Caco-2 (cell line): ENCODE results near the gene FAM43A. TPM values are rescaled to one million over a fixed set of nuclear protein-coding genes. Genes with fewer than 3 reads are reported as not detected.
A peak's percentile ranks its signal among the peaks of the same experiment; 100 is the strongest.

Source experiments
- BruUV-seq: library from RNA; stranded (reverse); fragments of 400-500 nt; replicated peaks from 2 replicates; lab custom pipeline; 2021; lab: Mats Ljungman, UMichigan
- CTCF ChIA-PET: fragments of 300-600 bp; sonication (Branson Sonifier 250); formaldehyde crosslinking; loops from one replicate; lab custom pipeline; 2022; ENCODE audit warnings: antibody characterized with exemption; lab: Charles Lee
- POLR2A ChIA-PET: fragments of 300-600 bp; sonication (Branson Sonifier 250); formaldehyde crosslinking; loops from one replicate; lab custom pipeline; 2022; ENCODE audit warnings: antibody characterized with exemption; lab: Charles Lee
- DNase-seq, 2 experiments: peaks; one replicate each; pipeline versions ENCODE4 v3.0.0 to v3.0.0-alpha.2; 2020 to 2022
- H3K27me3 ChIP-seq: replicated peaks from 2 replicates; pipeline ENCODE4 v1.6.0; 2011; ENCODE audit warnings: low read length; ENCODE audit not compliant: control insufficient read depth, insufficient read depth
- H3K36me3 ChIP-seq: 2 replicates; pipeline ENCODE4 v1.5.1; 2011; ENCODE audit warnings: low read length; ENCODE audit not compliant: control insufficient read depth, insufficient read depth
- H3K4me1 ChIP-seq: fragments of 250-450 bp; sonication (Bioruptor Pico); 2 replicates; pipeline ENCODE4 v1.5.1; 2020; ENCODE audit warnings: mild to moderate bottlenecking
- H3K4me3 ChIP-seq: 2 replicates; pipeline ENCODE4 v1.5.1; 2011; ENCODE audit warnings: low read depth, mild to moderate bottlenecking, control low read depth, low read length
- H3K9me3 ChIP-seq: fragments of 250-450 bp; sonication (Bioruptor Pico); 2 replicates; pipeline ENCODE4 v1.5.1; 2020; ENCODE audit warnings: mild to moderate bottlenecking, moderate library complexity
- H3K27ac Mint-ChIP-seq: one replicate; pipeline ENCODE4 v1.8.0; 2022; ENCODE audit warnings: mixed read lengths; ENCODE audit not compliant: unreplicated experiment
- H3K27me3 Mint-ChIP-seq: one replicate; pipeline ENCODE4 v1.8.0; 2022; ENCODE audit warnings: mixed read lengths; ENCODE audit not compliant: insufficient read depth, unreplicated experiment
- H3K36me3 Mint-ChIP-seq: one replicate; pipeline ENCODE4 v1.8.0; 2022; ENCODE audit warnings: mild to moderate bottlenecking, mixed read lengths; ENCODE audit not compliant: insufficient read depth, unreplicated experiment
- H3K4me1 Mint-ChIP-seq: one replicate; pipeline ENCODE4 v1.8.0; 2022; ENCODE audit warnings: low read depth, mixed read lengths; ENCODE audit not compliant: unreplicated experiment
- H3K4me3 Mint-ChIP-seq: one replicate; pipeline ENCODE4 v1.8.0; 2022; ENCODE audit warnings: mild to moderate bottlenecking, moderate library complexity, mixed read lengths; ENCODE audit not compliant: unreplicated experiment
- H3K9me3 Mint-ChIP-seq: one replicate; pipeline ENCODE4 v1.8.0; 2022; ENCODE audit warnings: mixed read lengths; ENCODE audit not compliant: unreplicated experiment
- intact Hi-C: fragments of 100-400 bp; cut with micrococcal nuclease; formaldehyde crosslinking; loops from one replicate; pipeline ENCODE4 v1.10.0; 2022; ENCODE audit not compliant: unreplicated experiment
- total RNA-seq: library from RNA; stranded (reverse); gene quantifications from 2 replicates; pipeline ENCODE4 v1.2.3, GENCODE V29; 2022
- TF ChIP-seq, protein P1 (sequence below), 2 experiments: fragments of 200-600 bp in 1 of 2; IDR thresholded peaks; 1 replicate in 1 of 2; 2 replicates in 1 of 2; pipeline versions ENCODE4 v1.5.1 to v1.8.0; 2011 to 2022; ENCODE audit warnings: antibody characterized with exemption in 1 of 2, control low read depth in 1 of 2, inconsistent platforms in 1 of 2, low read depth in 1 of 2, low read length in 1 of 2, mild to moderate bottlenecking in 1 of 2, moderate library complexity in 1 of 2; ENCODE audit not compliant: insufficient read depth in 1 of 2, severe bottlenecking in 1 of 2, unreplicated experiment in 1 of 2

Gene FAM43A
- total RNA-seq, 1 experiment from 2014 or later, result 3.5 TPM

DNA sequence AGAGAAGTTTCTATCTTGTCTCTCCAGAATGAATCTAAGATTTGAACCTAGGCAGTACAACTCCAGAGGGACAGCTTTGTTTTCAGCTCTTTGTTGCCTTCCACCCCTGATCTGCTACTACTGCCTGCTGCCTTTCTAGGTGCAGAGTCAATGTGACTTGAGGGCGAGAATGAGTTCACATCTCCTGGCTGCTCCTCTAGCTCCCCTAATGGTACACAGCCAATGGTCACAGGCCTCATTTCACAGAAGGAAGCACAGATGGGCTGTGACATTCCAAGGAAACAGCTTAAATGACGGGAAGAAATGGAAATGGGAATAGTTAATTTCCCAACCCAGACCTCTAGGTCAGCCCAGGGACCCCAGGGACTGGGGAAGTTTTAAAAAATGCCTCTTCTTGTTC, 32.4 kb downstream of the FAM43A start:
- Mint-ChIP-seq H3K27me3 (no peaks in the 10 kb centered on the region), H3K9me3 (no peaks in the 10 kb centered on the region), H3K4me1 (peaks cover 21% of the 10 kb centered on the region), H3K36me3 (no peaks in the 10 kb centered on the region), H3K4me3 (no peak overlapping the region), H3K27ac (no peak overlapping the region)
- CTCF ChIA-PET, result interaction anchor here (1.0 kb wide), 1 partner anchor 47 kb away, joined by 4 read pairs; no protein-coding TSS in a partner anchor
- Histone ChIP-seq H3K4me3 (no peak overlapping the region), H3K4me1 (peaks cover 9% of the 10 kb centered on the region), H3K36me3 (no peaks in the 10 kb centered on the region), H3K27me3 (no peaks in the 10 kb centered on the region), H3K9me3 (no peaks in the 10 kb centered on the region)
- intact Hi-C loops, result no loop called here
- TF ChIP-seq, protein P1, sequence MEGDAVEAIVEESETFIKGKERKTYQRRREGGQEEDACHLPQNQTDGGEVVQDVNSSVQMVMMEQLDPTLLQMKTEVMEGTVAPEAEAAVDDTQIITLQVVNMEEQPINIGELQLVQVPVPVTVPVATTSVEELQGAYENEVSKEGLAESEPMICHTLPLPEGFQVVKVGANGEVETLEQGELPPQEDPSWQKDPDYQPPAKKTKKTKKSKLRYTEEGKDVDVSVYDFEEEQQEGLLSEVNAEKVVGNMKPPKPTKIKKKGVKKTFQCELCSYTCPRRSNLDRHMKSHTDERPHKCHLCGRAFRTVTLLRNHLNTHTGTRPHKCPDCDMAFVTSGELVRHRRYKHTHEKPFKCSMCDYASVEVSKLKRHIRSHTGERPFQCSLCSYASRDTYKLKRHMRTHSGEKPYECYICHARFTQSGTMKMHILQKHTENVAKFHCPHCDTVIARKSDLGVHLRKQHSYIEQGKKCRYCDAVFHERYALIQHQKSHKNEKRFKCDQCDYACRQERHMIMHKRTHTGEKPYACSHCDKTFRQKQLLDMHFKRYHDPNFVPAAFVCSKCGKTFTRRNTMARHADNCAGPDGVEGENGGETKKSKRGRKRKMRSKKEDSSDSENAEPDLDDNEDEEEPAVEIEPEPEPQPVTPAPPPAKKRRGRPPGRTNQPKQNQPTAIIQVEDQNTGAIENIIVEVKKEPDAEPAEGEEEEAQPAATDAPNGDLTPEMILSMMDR (IDR thresholded peaks at IDR 0.05; ENCODE audit: insufficient read depth in 1 of 2, low read depth in 1 of 2, low read length in 1 of 2, severe bottlenecking in 1 of 2, unreplicated experiment in 1 of 2), result no peak
- POLR2A ChIA-PET, result no interaction called here
- DNase-seq, result no peak
- BruUV-seq, result no TSS peak

DNA sequence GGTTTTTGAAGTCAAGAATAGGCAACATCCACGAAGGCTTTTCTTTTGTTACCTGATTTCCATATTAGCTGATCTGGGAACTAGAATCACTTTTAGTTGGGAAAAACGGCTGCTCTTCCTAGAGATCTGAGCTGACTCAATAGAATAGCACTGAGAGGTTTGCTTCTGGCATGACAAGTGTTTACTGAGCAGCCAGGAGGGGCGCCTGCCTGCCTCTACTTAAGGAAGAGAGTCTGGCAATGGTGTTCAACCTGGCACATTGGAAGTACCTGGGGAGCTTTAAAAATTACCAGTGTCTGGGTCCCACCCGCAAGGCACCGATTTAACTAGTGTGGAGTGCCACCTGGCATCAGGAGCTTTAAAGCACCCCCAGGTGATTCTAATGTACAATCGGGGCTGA, 34.4 kb downstream of the FAM43A start:
- DNase-seq, result no peak
- ChIA-PET CTCF (no interaction called here), POLR2A (no interaction called here)
- no peaks in the 10 kb centered on the region for H3K36me3 ChIP-seq
- Mint-ChIP-seq H3K4me1 (peaks cover 29% of the 10 kb centered on the region), H3K36me3 (no peaks in the 10 kb centered on the region), H3K27ac (no peak overlapping the region), H3K9me3 (no peaks in the 10 kb centered on the region), H3K27me3 (no peaks in the 10 kb centered on the region), H3K4me3 (no peak overlapping the region)
- H3K4me1 ChIP-seq, result peaks cover 21% of the 10 kb centered on the region
- BruUV-seq, result no TSS peak
- intact Hi-C loops, result loop anchor here (5.0 kb wide), 1 partner anchor 33 kb away; the partner anchor contains the start of gene FAM43A
- H3K4me3 ChIP-seq, result no peak overlapping the region
- H3K9me3 ChIP-seq, result no peaks in the 10 kb centered on the region
- TF ChIP-seq, protein P1 (IDR thresholded peaks at IDR 0.05; ENCODE audit: insufficient read depth in 1 of 2, low read depth in 1 of 2, low read length in 1 of 2, severe bottlenecking in 1 of 2, unreplicated experiment in 1 of 2), result no peak
- no peaks in the 10 kb centered on the region for H3K27me3 ChIP-seq

DNA sequence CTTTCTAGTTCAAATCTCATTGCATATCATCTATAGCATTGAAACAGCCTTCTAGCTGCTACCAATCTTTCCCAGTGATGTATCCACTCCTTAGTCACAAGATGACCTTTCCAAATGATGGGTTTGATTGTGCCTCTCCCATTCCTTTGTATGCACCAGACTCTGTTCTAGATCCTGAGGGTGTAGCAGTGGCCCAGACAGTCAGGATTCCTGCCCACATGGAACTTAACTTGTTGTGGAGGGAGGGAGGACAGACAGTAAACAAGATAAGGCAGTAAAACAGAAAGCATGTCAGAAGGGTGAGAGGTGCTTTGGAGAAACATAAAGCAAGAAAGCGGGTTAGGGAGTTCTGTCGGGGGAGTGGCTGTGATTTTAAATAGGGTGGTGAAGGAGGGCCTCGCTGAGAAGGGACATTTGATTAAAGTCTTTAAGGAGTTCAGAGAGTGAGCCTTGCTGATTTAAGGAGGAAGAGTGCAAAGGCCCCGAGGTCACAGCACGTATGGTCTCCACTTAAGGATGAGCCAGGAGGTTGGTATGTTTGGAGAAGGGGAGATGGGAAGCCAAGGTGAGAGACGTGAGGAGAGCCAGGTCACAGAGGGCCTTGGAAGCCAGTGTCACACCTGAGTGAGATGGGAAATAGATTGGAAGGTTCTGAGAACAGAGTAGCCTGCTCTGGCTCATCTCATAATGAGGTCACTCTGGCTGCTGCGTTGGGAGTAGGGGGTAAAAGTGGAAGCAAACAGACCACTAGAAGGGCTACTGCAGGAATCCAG, 38.3 kb downstream of the FAM43A start:
- Mint-ChIP-seq H3K36me3 (peaks cover 6% of the 10 kb centered on the region), H3K4me1 (peaks cover 31% of the 10 kb centered on the region), H3K27me3 (no peaks in the 10 kb centered on the region), H3K4me3 (no peak overlapping the region), H3K9me3 (no peaks in the 10 kb centered on the region), H3K27ac (peak overlapping the region; percentile 11)
- no TSS peak for BruUV-seq
- TF ChIP-seq, protein P1 (IDR thresholded peaks at IDR 0.05; ENCODE audit: insufficient read depth in 1 of 2, low read depth in 1 of 2, low read length in 1 of 2, severe bottlenecking in 1 of 2, unreplicated experiment in 1 of 2), result no peak
- Histone ChIP-seq H3K4me1 (peaks cover 21% of the 10 kb centered on the region), H3K27me3 (no peaks in the 10 kb centered on the region), H3K4me3 (no peak overlapping the region), H3K9me3 (no peaks in the 10 kb centered on the region), H3K36me3 (no peaks in the 10 kb centered on the region)
- intact Hi-C loops, result loop anchor here (5.0 kb wide), 1 partner anchor 37 kb away; the partner anchor contains the start of gene FAM43A
- ChIA-PET CTCF (no interaction called here), POLR2A (no interaction called here)
- no peak for DNase-seq
